DOHH2 (cell line): Measurements from ENCODE around the gene C14orf132.

Source experiments
- EZH2phosphoT487 ChIP-seq: fragments of 200-600 bp; sonication (generic); IDR thresholded peaks from 2 replicates; pipeline ENCODE4 v1.6.1; 2017; ENCODE audit warnings: borderline replicate concordance, mild to moderate bottlenecking, antibody characterized with exemption, low read length, moderate library complexity, mixed read lengths
- TF ChIP-seq, protein P1 (sequence below): fragments of 200-600 bp; sonication (generic); IDR thresholded peaks from one replicate; pipeline ENCODE4 v1.5.1; 2014; ENCODE audit warnings: antibody characterized with exemption, mild to moderate bottlenecking, low read depth, low read length; ENCODE audit not compliant: poor library complexity, severe bottlenecking

- TF ChIP-seq, protein P1, sequence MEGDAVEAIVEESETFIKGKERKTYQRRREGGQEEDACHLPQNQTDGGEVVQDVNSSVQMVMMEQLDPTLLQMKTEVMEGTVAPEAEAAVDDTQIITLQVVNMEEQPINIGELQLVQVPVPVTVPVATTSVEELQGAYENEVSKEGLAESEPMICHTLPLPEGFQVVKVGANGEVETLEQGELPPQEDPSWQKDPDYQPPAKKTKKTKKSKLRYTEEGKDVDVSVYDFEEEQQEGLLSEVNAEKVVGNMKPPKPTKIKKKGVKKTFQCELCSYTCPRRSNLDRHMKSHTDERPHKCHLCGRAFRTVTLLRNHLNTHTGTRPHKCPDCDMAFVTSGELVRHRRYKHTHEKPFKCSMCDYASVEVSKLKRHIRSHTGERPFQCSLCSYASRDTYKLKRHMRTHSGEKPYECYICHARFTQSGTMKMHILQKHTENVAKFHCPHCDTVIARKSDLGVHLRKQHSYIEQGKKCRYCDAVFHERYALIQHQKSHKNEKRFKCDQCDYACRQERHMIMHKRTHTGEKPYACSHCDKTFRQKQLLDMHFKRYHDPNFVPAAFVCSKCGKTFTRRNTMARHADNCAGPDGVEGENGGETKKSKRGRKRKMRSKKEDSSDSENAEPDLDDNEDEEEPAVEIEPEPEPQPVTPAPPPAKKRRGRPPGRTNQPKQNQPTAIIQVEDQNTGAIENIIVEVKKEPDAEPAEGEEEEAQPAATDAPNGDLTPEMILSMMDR, result no peak
- TF ChIP-seq EZH2phosphoT487, result no peak
Observed at GRCh38 chr14:96091149-96091693, 52.1 kb downstream of the C14orf132 start.
